ENCODE measurements around the gene IL1RAPL2.
"Not testable (repeated sequence)": the region's sequence is repeated elsewhere in the genome, so short reads cannot be mapped to it uniquely, and the experiment has no call there.

IL1RAPL2 gene

GRCh38 chrX:105190252-105190853 lies 624.4 kb downstream of the IL1RAPL2 start:
- DNase-seq, result no peak

- no peak for DNase-seq
Observed at GRCh38 chrX:105191878-105192277, 625.9 kb downstream of the IL1RAPL2 start.

DNA sequence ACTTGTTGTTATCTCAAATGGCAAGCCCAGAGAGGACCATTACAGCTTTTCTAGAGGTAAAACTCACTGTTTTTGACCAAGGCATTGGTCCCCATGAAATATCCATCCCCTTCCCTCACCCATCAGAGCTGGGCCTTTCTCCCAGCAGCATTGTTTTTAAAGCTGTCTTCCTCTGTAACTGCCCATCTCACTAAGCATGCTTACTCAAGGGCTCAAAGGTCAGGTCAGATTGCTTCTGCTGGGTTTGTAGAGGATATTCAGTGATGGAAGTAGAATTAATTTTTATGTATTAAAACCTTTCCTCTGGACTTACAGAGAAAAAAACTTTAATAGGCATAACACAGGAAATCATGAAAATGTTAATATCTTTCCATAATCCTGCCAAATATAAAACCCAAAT lies 643.4 kb downstream of the IL1RAPL2 start:
- DNase-seq, result no peak

DNA sequence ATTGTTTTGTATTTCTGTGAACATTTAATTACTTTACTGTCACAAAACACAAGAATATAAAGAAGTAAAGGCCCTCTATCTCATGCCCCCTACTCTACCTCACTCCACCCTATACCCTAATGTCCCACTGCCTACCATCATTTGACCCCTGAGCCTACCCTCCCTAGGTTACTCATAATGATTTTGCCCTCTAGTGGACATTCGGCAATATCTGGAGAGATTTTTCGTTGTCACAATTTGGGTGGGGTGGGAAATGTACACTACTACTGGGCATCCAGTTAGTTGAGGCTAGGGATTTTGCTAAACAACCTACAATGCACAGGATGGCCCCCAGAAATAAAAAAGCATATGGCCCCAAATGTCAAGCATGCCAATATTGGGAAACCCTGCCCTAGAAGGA lies 644.3 kb downstream of the IL1RAPL2 start:
- no peak for DNase-seq

DNA sequence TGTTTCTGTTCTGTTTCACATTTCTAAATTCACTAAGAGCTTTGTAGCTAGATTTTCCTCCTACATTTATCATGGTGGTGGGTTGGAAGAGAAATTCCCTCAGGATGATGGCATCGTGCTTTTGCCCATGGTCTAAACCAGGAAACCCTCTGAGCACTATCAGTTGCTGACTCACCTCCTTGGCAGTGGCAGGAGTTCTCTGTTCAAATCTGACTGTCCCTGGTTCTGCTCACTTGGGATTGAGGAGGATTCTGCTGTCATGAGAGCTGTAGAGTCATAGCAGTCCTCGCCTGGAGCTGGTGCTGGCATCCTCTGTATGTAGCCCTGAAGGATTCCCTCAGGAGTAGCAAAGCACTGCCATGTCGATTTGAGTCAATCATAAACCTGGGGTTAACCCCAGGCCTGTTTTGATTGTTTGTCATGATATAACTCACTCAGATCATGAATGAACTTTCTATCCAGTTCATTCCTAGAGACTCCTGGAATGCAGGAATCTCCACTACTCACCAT lies 645.1 kb downstream of the IL1RAPL2 start:
- DNase-seq, result no peak

DNA sequence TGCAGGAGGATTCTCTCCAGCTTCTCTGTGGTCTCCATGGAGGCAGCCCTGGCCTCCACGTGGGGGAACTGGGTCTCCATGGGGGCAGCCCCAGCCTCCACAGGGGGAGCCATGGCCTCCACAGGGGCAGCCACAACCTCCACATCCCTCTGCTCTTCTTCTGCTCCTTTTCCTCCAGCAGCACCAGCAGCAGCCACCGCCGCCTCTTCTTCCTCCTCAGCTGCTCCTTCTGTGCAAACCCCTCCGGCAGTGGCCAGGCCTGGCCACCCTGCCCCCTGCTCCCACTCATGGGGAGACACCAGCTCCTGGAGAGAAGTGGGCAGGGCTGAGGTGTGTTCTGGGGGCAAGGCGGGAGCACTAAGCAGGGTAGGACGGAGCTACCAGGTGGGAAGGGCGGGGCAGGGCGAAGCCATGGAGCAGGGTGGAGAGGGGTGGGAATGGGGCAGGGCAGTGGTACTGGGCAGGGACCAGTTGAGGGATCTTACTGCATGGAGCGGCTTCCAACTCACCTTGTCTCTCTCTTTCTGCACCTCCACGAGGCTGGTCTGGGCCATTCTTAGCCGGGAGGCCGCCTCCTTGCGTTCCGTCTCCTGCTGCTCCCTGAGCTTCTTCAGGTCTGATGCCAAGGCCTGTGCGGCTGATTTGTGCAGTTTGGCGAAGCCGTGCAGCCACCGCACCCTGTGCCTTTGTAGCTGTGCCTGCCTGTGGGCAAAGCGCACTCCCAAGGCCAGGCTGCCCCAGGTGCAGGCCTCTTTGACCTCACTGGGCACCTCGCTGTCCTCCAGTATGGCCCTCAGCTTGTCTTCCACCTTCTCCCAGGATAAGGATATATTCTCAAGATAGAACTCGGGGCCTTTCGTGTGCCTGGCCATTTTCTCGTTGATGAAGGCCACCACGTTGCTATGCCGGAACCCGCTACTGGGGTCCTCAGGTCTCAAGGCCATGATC lies 653.7 kb downstream of the IL1RAPL2 start:
- no peak for DNase-seq

- no peak for DNase-seq
Observed at GRCh38 chrX:105220636-105221035, 654.6 kb downstream of the IL1RAPL2 start, which contains the start of gene TEX13A. TSS of gene TEX13A (minus strand) at chrX:105220694. CDS start at chrX:105220397, 297 bp downstream.

- DNase-seq, result no peak
Observed at GRCh38 chrX:105221374-105221773, 655.4 kb downstream of the IL1RAPL2 start.

DNA sequence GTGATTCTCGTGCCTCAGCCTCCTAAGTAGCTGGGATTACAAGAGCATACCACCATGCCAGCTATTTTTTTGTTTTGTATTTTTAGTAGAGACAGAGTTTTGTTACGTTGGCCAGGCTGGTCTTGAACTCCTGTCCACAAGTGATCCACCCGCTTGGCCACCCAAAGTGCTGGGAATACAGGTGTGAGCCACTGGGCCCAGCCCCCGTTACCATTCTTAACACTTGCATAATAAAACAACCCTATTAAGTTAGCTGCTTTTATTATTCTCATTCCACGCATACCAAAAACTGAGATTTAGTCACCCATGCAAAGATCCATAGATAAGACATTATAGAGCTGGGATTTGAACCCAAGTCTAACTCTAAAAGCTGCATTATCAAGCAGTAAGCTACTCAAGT lies 660.5 kb downstream of the IL1RAPL2 start:
- DNase-seq, result no peak

GRCh38 chrX:105228602-105229001 lies 662.6 kb downstream of the IL1RAPL2 start:
- DNase-seq, result no peak

- no peak for DNase-seq
Observed at GRCh38 chrX:105229146-105229545, 663.1 kb downstream of the IL1RAPL2 start.

- not testable (repeated sequence) for DNase-seq
Observed at GRCh38 chrX:105237407-105237806, 671.4 kb downstream of the IL1RAPL2 start.

DNA sequence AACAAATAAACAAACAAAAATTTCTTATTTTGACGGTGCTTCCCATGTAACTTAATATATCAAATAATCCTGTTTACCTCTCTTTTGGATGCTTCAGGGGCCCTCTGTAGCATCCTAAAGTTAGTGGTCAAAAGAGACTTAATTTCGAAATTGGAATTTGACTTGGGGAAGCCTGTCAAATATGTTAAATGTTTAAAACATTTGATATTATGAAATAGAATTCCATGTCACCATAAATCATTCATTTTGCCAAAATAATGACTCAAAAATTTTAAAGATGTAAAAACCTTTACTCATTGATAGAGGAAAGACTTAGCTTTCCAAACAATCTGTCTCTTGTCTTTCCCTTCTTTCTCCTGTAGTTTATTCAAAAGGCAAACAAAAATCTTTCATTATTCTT lies 675.1 kb downstream of the IL1RAPL2 start:
- no peak for DNase-seq

DNA sequence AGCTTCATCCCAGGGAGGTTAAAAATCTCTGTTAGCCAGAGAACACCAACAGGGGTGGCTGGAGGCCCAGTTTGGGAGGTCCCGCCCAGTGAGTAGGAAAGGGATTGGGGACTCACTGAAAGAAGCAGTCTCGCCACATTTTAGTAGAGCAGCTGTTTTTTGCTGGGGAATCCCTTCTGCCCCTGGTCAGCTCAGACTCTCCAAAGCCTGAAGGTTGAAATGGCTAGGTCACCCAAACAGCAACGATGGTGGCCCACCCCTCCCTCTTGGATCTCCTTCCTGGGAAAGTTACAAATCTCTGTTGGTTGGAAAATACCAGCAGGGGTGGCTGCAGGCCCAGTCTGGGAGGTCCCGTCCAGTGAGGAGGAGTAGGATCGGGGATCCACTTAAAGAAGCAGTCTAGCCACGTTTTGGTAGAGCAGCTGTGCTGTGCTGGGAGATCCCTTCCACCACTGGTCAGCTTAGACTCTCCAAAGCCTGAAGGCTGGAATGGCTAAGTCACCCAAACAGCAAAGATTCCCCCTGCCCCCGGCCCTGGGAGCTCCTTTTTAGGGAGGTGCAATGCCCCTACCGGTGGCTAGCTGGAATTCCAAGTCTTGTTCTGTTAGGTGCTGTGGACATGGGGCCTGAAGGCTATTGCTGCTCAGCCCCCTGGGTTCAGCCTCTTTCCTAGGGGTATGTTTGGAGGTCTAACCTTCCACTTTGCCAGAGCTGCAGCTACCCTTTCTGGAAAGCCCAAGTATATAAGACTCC lies 694.5 kb downstream of the IL1RAPL2 start:
- no peak for DNase-seq

- no peak for DNase-seq
Observed at GRCh38 chrX:105263171-105263570, 697.2 kb downstream of the IL1RAPL2 start.

DNA sequence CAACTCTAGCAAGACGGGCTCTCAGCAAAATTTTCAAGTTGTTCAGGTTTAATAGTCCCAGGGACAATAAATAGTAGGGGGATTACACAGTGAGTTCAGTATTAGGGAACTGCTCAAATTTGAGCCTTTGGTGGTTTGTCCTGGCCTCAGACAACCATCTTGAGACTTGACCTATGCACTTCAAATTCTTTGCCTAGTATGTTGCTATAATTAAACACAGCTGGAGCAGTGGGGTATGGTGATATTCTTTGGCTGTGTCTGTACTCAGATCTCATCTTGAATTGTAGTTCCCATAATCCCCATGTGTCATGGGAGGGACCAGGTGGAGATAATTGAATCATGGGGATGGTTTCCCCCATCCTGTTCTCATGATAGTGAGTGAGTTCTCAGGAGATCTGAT lies 697.8 kb downstream of the IL1RAPL2 start:
- no peak for DNase-seq

DNA sequence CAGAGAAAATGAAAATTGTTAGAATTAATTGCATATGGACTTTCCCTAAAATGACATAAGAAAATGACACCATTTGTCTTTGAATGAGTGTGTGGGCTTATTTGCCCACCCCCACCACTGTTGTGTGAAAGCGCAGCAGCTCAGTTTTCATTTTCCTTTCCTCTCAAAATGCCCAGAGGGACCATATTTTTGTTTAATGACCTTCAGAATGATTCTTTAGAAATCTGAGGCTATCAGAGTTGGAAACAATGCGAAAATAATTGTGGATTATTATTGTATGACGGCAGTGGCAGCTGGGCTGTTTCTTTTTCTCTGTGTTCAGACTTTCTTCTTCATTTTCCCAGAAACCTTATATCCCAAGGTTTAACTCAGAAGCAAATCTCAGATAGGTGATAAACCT lies 699.1 kb downstream of the IL1RAPL2 start:
- no peak for DNase-seq

- DNase-seq, result no peak
Observed at GRCh38 chrX:105266456-105266855, 700.5 kb downstream of the IL1RAPL2 start.

DNA sequence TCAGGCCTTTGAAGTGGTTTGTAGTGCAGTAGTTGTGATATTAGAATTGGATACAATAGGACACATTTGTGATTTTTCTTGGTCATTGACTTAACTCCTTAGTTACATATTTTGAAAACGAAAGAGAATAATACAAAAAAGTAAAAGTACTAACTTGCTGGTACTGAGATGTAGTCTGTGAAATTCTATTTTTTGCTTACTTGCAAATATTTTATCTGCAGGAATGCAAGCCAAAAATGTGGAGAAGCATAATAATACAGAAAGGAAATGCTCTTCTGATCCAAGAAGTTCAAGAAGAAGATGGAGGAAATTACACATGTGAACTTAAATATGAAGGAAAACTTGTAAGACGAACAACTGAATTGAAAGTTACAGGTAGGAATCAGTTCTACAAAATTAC lies 701.2 kb downstream of the IL1RAPL2 start:
- DNase-seq, result no peak

GRCh38 chrX:105269386-105269785 lies 703.4 kb downstream of the IL1RAPL2 start:
- DNase-seq, result no peak

- no peak for DNase-seq
Observed at GRCh38 chrX:105273326-105273725, 707.3 kb downstream of the IL1RAPL2 start.

- DNase-seq, result no peak
Observed at GRCh38 chrX:105274091-105274490, 708.1 kb downstream of the IL1RAPL2 start.

GRCh38 chrX:105277132-105277531 lies 711.1 kb downstream of the IL1RAPL2 start:
- no peak for DNase-seq
